CD14-positive monocyte (primary cell): ENCODE data around the gene CARMIL1. TPM values are rescaled to one million over a fixed set of nuclear protein-coding genes. Genes with fewer than 3 reads are reported as not detected.

ENCODE experiments used
- DNase-seq, 3 donors: peaks; one replicate each; pipeline ENCODE4 v3.0.0-alpha.2; 2011 to 2022
- H2AFZ ChIP-seq: 2 replicates; pipeline ENCODE4 v1.6.0; 2012; ENCODE audit warnings: mild to moderate bottlenecking, low read depth, low read length, inconsistent platforms; ENCODE audit not compliant: insufficient read depth, poor library complexity, severe bottlenecking
- H3K27ac ChIP-seq, 2 donors: 1 replicate in 1 of 2; 2 replicates in 1 of 2; pipeline ENCODE4 v1.5.1; 2012 to 2013; ENCODE audit warnings: low read length in 2 of 2, control low read depth in 1 of 2, inconsistent platforms in 1 of 2, low read depth in 1 of 2, mild to moderate bottlenecking in 1 of 2
- H3K27me3 ChIP-seq, 2 donors: one replicate each; pipeline versions ENCODE4 v1.6.0 to v1.6.1; 2011 to 2013; ENCODE audit warnings: low read length in 2 of 2; ENCODE audit not compliant: control insufficient read depth in 2 of 2, insufficient read depth in 2 of 2
- H3K36me3 ChIP-seq, 2 donors: replicated peaks in 1 of 2; 1 replicate in 1 of 2; 2 replicates in 1 of 2; pipeline versions ENCODE4 v1.5.1 to v1.6.1; 2012 to 2013; ENCODE audit warnings: low read length in 2 of 2, control low read depth in 1 of 2, inconsistent platforms in 1 of 2, mild to moderate bottlenecking in 1 of 2; ENCODE audit not compliant: insufficient read depth in 2 of 2, control insufficient read depth in 1 of 2
- H3K4me1 ChIP-seq, 2 donors: 1 replicate in 1 of 2; 2 replicates in 1 of 2; pipeline versions ENCODE4 v1.5.1 to v1.6.1; 2012 to 2013; ENCODE audit warnings: low read length in 2 of 2, control low read depth in 1 of 2, inconsistent platforms in 1 of 2, mild to moderate bottlenecking in 1 of 2, moderate library complexity in 1 of 2; ENCODE audit not compliant: insufficient read depth in 2 of 2, control insufficient read depth in 1 of 2
- H3K4me2 ChIP-seq: replicated peaks from 2 replicates; pipeline ENCODE3; 2012; ENCODE audit warnings: low read length, moderate library complexity, mild to moderate bottlenecking; ENCODE audit not compliant: poor library complexity, severe bottlenecking; ENCODE audit errors: extremely low read depth
- H3K4me3 ChIP-seq, 3 experiments: fragments of 200-600 bp in 1 of 3; sonication (generic) in 1 of 3; replicated peaks in 1 of 3; 1 replicate in 2 of 3; 2 replicates in 1 of 3; pipeline ENCODE4 v1.5.1; 2011 to 2013; ENCODE audit warnings: low read length in 3 of 3, mild to moderate bottlenecking in 3 of 3, control low read depth in 2 of 3, low read depth in 2 of 3, inconsistent platforms in 1 of 3, moderate library complexity in 1 of 3
- H3K79me2 ChIP-seq: 2 replicates; pipeline ENCODE4 v1.6.0; 2012; ENCODE audit warnings: mild to moderate bottlenecking, control low read depth, inconsistent platforms, low read length, moderate library complexity; ENCODE audit not compliant: insufficient read depth
- H3K9ac ChIP-seq: 2 replicates; pipeline ENCODE4 v1.6.0; 2017; ENCODE audit warnings: low read length, mild to moderate bottlenecking; ENCODE audit not compliant: insufficient read depth, poor library complexity, severe bottlenecking
- H3K9me3 ChIP-seq, 2 donors: replicated peaks in 1 of 2; 1 replicate in 1 of 2; 2 replicates in 1 of 2; pipeline versions ENCODE4 v1.5.1 to v1.6.1; 2012 to 2013; ENCODE audit warnings: low read length in 2 of 2, control low read depth in 1 of 2; ENCODE audit not compliant: control insufficient read depth in 1 of 2, insufficient read depth in 1 of 2
- H4K20me1 ChIP-seq: 2 replicates; pipeline ENCODE4 v1.6.0; 2012; ENCODE audit warnings: mild to moderate bottlenecking, low read length, control low read depth, moderate library complexity; ENCODE audit not compliant: insufficient read depth
- H3K27ac Mint-ChIP-seq, 7 donors: one replicate each; pipeline ENCODE4 v1.8.0; 2020; ENCODE audit warnings: mild to moderate bottlenecking in 7 of 7, mixed read lengths in 7 of 7, moderate library complexity in 6 of 7, inconsistent platforms in 2 of 7
- H3K27me3 Mint-ChIP-seq, 3 donors: one replicate each; pipeline ENCODE4 v1.8.0; 2021 to 2022; ENCODE audit warnings: low read depth in 3 of 3, mild to moderate bottlenecking in 3 of 3, mixed read lengths in 3 of 3, moderate library complexity in 3 of 3, inconsistent platforms in 1 of 3
- H3K36me3 Mint-ChIP-seq, 2 donors: one replicate each; pipeline ENCODE4 v1.8.0; 2020; ENCODE audit warnings: mixed read lengths in 2 of 2, inconsistent platforms in 1 of 2, mild to moderate bottlenecking in 1 of 2
- H3K4me1 Mint-ChIP-seq: one replicate; pipeline ENCODE4 v1.8.0; 2020; ENCODE audit warnings: mild to moderate bottlenecking, mixed read lengths
- H3K4me3 Mint-ChIP-seq, 2 donors: one replicate each; pipeline ENCODE4 v1.8.0; 2020; ENCODE audit warnings: mild to moderate bottlenecking in 2 of 2, mixed read lengths in 2 of 2, moderate library complexity in 1 of 2
- H3K9me3 Mint-ChIP-seq, 7 donors: one replicate each; pipeline ENCODE4 v1.8.0; 2020 to 2022; ENCODE audit warnings: mixed read lengths in 7 of 7, mild to moderate bottlenecking in 6 of 7, moderate library complexity in 6 of 7, inconsistent platforms in 2 of 7
- whole genome bisulfite sequencing: methylation state at CpG from one replicate; pipeline ENCODE4 v1.1.5; 2013; ENCODE audit warnings: missing lambda C conversion rate; ENCODE audit not compliant: insufficient coverage; 5-methylcytosine and 5-hydroxymethylcytosine counted together
- intact Hi-C, 2 donors: fragments of 100-400 bp; cut with micrococcal nuclease; formaldehyde crosslinking; loops; one replicate each; pipeline versions ENCODE4 v1.15.0 to v1.15.1; 2023
- polyA plus RNA-seq, 3 donors: library from polyadenylated mRNA; depleted of rRNA in 1 of 3; unstranded in 2 of 3; stranded (reverse) in 1 of 3; fragments of 300-500 nt in 2 of 3; fragments of >200 nt in 1 of 3; fragmentation: Illumina TruSeq in 2 of 3; gene quantifications; 1 replicate in 2 of 3; 2 replicates in 1 of 3; pipeline ENCODE4 v1.2.3, GENCODE V29; 2012 to 2021
- TF ChIP-seq, protein P1 (sequence below): fragments of 200-600 bp; IDR thresholded peaks from one replicate; pipeline ENCODE4 v1.8.0; 2022; ENCODE audit warnings: antibody characterized with exemption, mild to moderate bottlenecking

The CARMIL1 gene
- polyA plus RNA-seq, 3 donors = 0.30 to 0.49 (median 0.41) TPM

DNA sequence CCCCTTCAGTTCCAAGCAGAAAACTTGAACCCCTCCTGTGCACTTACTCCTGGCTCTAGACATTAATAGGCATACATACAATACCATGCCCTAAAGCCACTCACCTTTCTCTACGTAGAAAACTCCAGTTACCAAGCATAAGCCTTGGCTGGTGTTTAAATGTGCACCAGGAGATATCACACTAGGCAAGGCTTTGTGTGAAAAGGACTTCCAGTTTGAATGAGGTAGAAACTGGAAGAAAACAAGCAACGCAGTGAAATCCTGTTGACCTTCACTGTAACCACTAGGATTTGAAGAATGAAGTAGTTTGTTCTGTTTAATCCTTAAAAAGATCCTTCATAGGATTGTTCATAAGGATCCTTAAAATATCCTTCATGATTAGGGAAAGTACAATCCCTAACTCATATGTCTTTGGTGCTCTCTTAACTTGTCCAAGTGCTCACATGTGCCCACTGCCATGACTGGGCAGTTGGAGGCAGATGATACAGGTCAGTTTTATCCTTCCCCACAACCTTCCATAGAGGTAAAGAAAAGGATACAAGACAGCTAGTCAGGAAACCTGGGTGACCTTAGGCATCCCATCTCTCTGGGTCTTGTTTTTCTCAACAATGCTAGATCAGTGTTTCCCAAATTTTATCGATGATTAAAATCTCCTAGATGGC is 363.6 kb downstream of the CARMIL1 start:
- no peaks in the 10 kb centered on the region for H3K36me3 Mint-ChIP-seq
- Histone ChIP-seq H3K27ac (no peak overlapping the region), H3K79me2 (no peaks in the 10 kb centered on the region), H3K4me1 (no peaks in the 10 kb centered on the region), H2AFZ (no peak overlapping the region), H3K4me3 (no peak overlapping the region), H3K4me2 (no peak overlapping the region), H3K36me3 (no peaks in the 10 kb centered on the region), H3K9ac (no peak overlapping the region), H4K20me1 (no peaks in the 10 kb centered on the region), H3K27me3 (peaks cover 17 to 27% of the 10 kb centered on the region in 2 donors), H3K9me3 (no peaks in the 10 kb centered on the region)
- TF ChIP-seq, protein P1, sequence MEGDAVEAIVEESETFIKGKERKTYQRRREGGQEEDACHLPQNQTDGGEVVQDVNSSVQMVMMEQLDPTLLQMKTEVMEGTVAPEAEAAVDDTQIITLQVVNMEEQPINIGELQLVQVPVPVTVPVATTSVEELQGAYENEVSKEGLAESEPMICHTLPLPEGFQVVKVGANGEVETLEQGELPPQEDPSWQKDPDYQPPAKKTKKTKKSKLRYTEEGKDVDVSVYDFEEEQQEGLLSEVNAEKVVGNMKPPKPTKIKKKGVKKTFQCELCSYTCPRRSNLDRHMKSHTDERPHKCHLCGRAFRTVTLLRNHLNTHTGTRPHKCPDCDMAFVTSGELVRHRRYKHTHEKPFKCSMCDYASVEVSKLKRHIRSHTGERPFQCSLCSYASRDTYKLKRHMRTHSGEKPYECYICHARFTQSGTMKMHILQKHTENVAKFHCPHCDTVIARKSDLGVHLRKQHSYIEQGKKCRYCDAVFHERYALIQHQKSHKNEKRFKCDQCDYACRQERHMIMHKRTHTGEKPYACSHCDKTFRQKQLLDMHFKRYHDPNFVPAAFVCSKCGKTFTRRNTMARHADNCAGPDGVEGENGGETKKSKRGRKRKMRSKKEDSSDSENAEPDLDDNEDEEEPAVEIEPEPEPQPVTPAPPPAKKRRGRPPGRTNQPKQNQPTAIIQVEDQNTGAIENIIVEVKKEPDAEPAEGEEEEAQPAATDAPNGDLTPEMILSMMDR = no peak
- no CpG with 5 or more reads among the region's 3 CpGs for WGBS
- peaks cover 0 to 6% (median 0%) of the 10 kb centered on the region in 7 donors for H3K9me3 Mint-ChIP-seq
- DNase-seq = no peak
- no peak overlapping the region for H3K27ac Mint-ChIP-seq
- H3K4me3 Mint-ChIP-seq = no peak overlapping the region
- intact Hi-C loops = no loop called here
- H3K4me1 Mint-ChIP-seq = no peaks in the 10 kb centered on the region
- peaks cover 13 to 35% (median 13%) of the 10 kb centered on the region in 3 donors for H3K27me3 Mint-ChIP-seq

DNA sequence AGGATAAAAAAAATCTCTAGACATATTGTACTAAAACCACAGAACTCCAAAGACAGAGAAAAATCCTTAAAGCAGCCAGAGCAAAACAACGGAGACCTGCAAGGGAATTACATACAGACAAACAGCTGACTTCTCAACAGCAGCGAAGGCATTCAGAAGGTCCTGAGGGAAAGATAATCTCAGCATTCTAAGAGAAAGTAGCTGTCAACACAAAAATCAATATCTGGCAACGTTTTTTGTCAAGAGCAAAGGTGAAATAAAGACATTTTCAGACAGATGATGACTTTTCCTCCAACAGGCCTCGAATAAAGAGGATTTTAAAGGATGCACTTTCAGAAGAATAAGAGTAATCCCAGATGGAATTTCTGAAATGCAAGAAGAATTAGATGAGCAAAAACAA is 366.7 kb downstream of the CARMIL1 start:
- no peak overlapping the region for H3K27ac Mint-ChIP-seq
- 20% methylated on average over 1 of the region's 4 CpGs for WGBS
- H3K27me3 Mint-ChIP-seq = peaks cover 17 to 51% (median 17%) of the 10 kb centered on the region in 3 donors
- peaks cover 0 to 6% (median 0%) of the 10 kb centered on the region in 7 donors for H3K9me3 Mint-ChIP-seq
- TF ChIP-seq, protein P1 = no peak
- intact Hi-C loops = no loop called here
- H3K27ac ChIP-seq = no peak overlapping the region
- no peak overlapping the region for H3K9ac ChIP-seq
- H2AFZ ChIP-seq = no peak overlapping the region
- DNase-seq = no peak
- no peaks in the 10 kb centered on the region for H3K36me3 Mint-ChIP-seq
- no peak overlapping the region for H3K4me3 ChIP-seq
- H3K27me3 ChIP-seq = peaks cover 33 to 50% of the 10 kb centered on the region in 2 donors
- no peaks in the 10 kb centered on the region for H3K4me1 ChIP-seq
- H3K4me1 Mint-ChIP-seq = no peaks in the 10 kb centered on the region
- H3K4me3 Mint-ChIP-seq = peak overlapping the region in 1 of 2 donors; percentile 22
- H3K9me3 ChIP-seq = no peaks in the 10 kb centered on the region
- no peaks in the 10 kb centered on the region for H3K36me3 ChIP-seq
- H3K79me2 ChIP-seq = no peaks in the 10 kb centered on the region
- no peak overlapping the region for H3K4me2 ChIP-seq
- H4K20me1 ChIP-seq = no peaks in the 10 kb centered on the region
